OCI-LY7 (cell line): ENCODE measurements around the gene NAA20. TPM values are rescaled to one million over a fixed set of nuclear protein-coding genes. Genes with fewer than 3 reads are reported as not detected.

Source experiments
- BruUV-seq: library from RNA; stranded (reverse); fragments of 400-500 nt; replicated peaks from 2 replicates; lab custom pipeline; 2021; lab: Mats Ljungman, UMichigan
- CTCF ChIA-PET: fragments of 300-600 bp; sonication (Branson Sonifier 250); formaldehyde crosslinking; loops from one replicate; lab custom pipeline; 2022; ENCODE audit warnings: antibody characterized with exemption; ENCODE audit not compliant: unreplicated experiment; lab: Charles Lee
- POLR2A ChIA-PET: fragments of 300-600 bp; sonication (Branson Sonifier 250); formaldehyde crosslinking; loops from one replicate; lab custom pipeline; 2022; ENCODE audit warnings: antibody characterized with exemption; lab: Charles Lee
- DNase-seq: peaks from one replicate; pipeline ENCODE4 v3.0.0-alpha.2; 2015; ENCODE audit warnings: low spot score
- H2AFZ ChIP-seq: fragments of 200-600 bp; sonication (generic), shearing (Covaris generic); 2 replicates; pipeline ENCODE4 v1.6.1; 2014; ENCODE audit warnings: mild to moderate bottlenecking, antibody characterized with exemption, low read length, moderate library complexity
- H3K27ac ChIP-seq: fragments of 200-600 bp; sonication (generic); 2 replicates; pipeline ENCODE4 v1.5.1; 2014; ENCODE audit warnings: mixed run types, low read depth, mild to moderate bottlenecking, moderate library complexity, low read length, inconsistent platforms; ENCODE audit not compliant: poor library complexity, severe bottlenecking
- H3K36me3 ChIP-seq: fragments of 200-600 bp; sonication (generic); 2 replicates; pipeline ENCODE4 v1.6.1; 2014; ENCODE audit warnings: mild to moderate bottlenecking, antibody characterized with exemption, low read length, moderate library complexity, mixed read lengths; ENCODE audit not compliant: insufficient read depth
- H3K4me1 ChIP-seq: fragments of 200-600 bp; sonication (generic); 2 replicates; pipeline ENCODE4 v1.5.1; 2014; ENCODE audit warnings: mild to moderate bottlenecking, low read length; ENCODE audit not compliant: insufficient read depth, poor library complexity, severe bottlenecking
- H3K4me2 ChIP-seq: fragments of 200-600 bp; sonication (generic); 2 replicates; pipeline ENCODE4 v1.6.1; 2014; ENCODE audit warnings: mild to moderate bottlenecking, low read length
- H3K4me3 ChIP-seq: fragments of 200-600 bp; sonication (generic); 2 replicates; pipeline ENCODE4 v1.5.1; 2014; ENCODE audit warnings: mild to moderate bottlenecking, low read depth, low read length; ENCODE audit not compliant: poor library complexity, severe bottlenecking
- H3K79me2 ChIP-seq: fragments of 200-600 bp; sonication (generic); 2 replicates; pipeline ENCODE4 v1.6.1; 2016; ENCODE audit warnings: low read depth, mild to moderate bottlenecking, low read length, moderate library complexity, mixed read lengths; ENCODE audit not compliant: insufficient read depth
- H3K9me2 ChIP-seq: fragments of 200-600 bp; sonication (generic); 2 replicates; pipeline ENCODE4 v1.6.1; 2016; ENCODE audit warnings: mild to moderate bottlenecking, low read length, mixed read lengths; ENCODE audit not compliant: insufficient read depth
- H3K9me3 ChIP-seq: fragments of 200-600 bp; sonication (generic); 2 replicates; pipeline ENCODE4 v1.6.1; 2014; ENCODE audit warnings: mild to moderate bottlenecking, mixed run types, low read length, mixed read lengths
- H4K20me1 ChIP-seq: fragments of 200-600 bp; sonication (generic); 2 replicates; pipeline ENCODE4 v1.6.1; 2014; ENCODE audit warnings: mild to moderate bottlenecking, antibody characterized with exemption, low read length, moderate library complexity, mixed read lengths; ENCODE audit not compliant: insufficient read depth
- EZH2phosphoT487 ChIP-seq: fragments of 200-600 bp; sonication (generic); IDR thresholded peaks from 2 replicates; pipeline ENCODE4 v1.6.1; 2018; ENCODE audit warnings: low read depth, borderline replicate concordance, mild to moderate bottlenecking, mixed run types, antibody characterized with exemption, low read length, moderate library complexity, mixed read lengths
- intact Hi-C: fragments of 100-400 bp; cut with micrococcal nuclease; formaldehyde crosslinking; loops from one replicate; pipeline ENCODE4 v1.10.0; 2022; ENCODE audit not compliant: unreplicated experiment
- total RNA-seq, 2 experiments: library from RNA; depleted of rRNA in 1 of 2; stranded (reverse); fragments of >200 nt in 1 of 2; shearing (Covaris generic) in 1 of 2; gene quantifications; 2 replicates each; pipeline ENCODE4 v1.2.3, GENCODE V29; 2014 to 2022
- TF ChIP-seq, protein P1 (sequence below): fragments of 200-600 bp; sonication (generic); conservative IDR thresholded peaks from 2 replicates; pipeline ENCODE4 v1.5.1; 2014; ENCODE audit warnings: mild to moderate bottlenecking, antibody characterized with exemption, low read length, moderate library complexity, mixed read lengths

NAA20 gene
- total RNA-seq, 2 experiments from 2014 or later = 37.5 to 62.4 TPM

DNA sequence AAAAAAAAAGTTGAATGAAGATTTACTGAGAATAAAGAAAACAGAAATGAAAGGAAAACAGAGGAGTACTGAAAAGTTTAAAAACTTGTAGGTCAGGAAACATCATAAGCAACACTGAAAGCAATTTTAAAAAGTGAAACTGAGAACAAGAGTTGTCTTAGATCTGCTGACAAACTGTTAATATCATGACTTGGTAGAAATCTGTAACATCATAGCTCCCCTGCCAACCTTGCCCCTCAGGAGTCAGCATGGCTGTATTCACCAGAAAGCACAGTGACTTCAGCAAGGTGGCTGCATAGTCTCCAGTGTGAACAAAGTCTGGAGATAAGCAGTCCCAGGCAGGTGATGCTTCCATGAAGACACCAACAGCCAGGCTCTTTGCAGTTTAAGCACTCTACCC is 5.3 kb downstream of the NAA20 start:
- no peak for TF ChIP-seq EZH2phosphoT487
- TF ChIP-seq, protein P1, sequence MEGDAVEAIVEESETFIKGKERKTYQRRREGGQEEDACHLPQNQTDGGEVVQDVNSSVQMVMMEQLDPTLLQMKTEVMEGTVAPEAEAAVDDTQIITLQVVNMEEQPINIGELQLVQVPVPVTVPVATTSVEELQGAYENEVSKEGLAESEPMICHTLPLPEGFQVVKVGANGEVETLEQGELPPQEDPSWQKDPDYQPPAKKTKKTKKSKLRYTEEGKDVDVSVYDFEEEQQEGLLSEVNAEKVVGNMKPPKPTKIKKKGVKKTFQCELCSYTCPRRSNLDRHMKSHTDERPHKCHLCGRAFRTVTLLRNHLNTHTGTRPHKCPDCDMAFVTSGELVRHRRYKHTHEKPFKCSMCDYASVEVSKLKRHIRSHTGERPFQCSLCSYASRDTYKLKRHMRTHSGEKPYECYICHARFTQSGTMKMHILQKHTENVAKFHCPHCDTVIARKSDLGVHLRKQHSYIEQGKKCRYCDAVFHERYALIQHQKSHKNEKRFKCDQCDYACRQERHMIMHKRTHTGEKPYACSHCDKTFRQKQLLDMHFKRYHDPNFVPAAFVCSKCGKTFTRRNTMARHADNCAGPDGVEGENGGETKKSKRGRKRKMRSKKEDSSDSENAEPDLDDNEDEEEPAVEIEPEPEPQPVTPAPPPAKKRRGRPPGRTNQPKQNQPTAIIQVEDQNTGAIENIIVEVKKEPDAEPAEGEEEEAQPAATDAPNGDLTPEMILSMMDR = no peak
- H3K27ac ChIP-seq = no peak overlapping the region
- intact Hi-C loops = no loop called here
- no peak for DNase-seq
- CTCF ChIA-PET = no interaction called here
- peaks cover 83% of the 10 kb centered on the region for H3K36me3 ChIP-seq
- no peaks in the 10 kb centered on the region for H3K9me2 ChIP-seq
- H3K4me2 ChIP-seq = no peak overlapping the region
- H3K4me3 ChIP-seq = no peak overlapping the region
- peaks cover 25% of the 10 kb centered on the region for H3K4me1 ChIP-seq
- no peaks in the 10 kb centered on the region for H3K9me3 ChIP-seq
- peaks cover 32% of the 10 kb centered on the region for H4K20me1 ChIP-seq
- no TSS peak for BruUV-seq
- H3K79me2 ChIP-seq = peaks cover 89% of the 10 kb centered on the region
- no peak overlapping the region for H2AFZ ChIP-seq
- POLR2A ChIA-PET = no interaction called here

DNA sequence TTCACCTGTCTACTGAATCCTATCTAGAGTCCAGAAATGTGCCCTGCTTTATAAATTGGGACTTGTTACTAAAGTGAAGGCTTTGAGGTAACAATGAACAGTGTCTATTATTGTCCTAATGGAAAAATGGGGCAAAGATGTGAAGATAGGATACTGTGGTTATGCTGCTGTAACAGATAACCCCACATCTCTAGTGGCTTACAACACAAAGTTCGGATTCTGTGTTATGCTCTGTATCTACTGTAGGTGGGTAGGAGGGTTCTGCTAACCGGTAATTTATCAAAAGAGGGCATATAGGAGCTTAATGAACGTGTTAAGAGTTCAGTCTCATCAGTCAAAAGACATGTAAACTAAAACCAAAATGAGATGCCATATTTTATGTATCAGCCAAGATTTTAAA is 6.2 kb downstream of the NAA20 start:
- Histone ChIP-seq H3K9me3 (no peaks in the 10 kb centered on the region), H3K4me2 (no peak overlapping the region), H3K9me2 (no peaks in the 10 kb centered on the region), H2AFZ (no peak overlapping the region), H3K79me2 (peaks cover 85% of the 10 kb centered on the region), H3K4me1 (peaks cover 20% of the 10 kb centered on the region), H3K36me3 (peaks cover 90% of the 10 kb centered on the region), H3K4me3 (no peak overlapping the region), H3K27ac (no peak overlapping the region), H4K20me1 (peaks cover 27% of the 10 kb centered on the region)
- CTCF ChIA-PET = no interaction called here
- DNase-seq = no peak
- intact Hi-C loops = no loop called here
- BruUV-seq = no TSS peak
- no peak for TF ChIP-seq EZH2phosphoT487
- TF ChIP-seq, protein P1 = no peak
- POLR2A ChIA-PET = interaction anchor here (1.4 kb wide), 1 partner anchor 10 kb away, joined by 4 read pairs; no protein-coding TSS in a partner anchor

DNA sequence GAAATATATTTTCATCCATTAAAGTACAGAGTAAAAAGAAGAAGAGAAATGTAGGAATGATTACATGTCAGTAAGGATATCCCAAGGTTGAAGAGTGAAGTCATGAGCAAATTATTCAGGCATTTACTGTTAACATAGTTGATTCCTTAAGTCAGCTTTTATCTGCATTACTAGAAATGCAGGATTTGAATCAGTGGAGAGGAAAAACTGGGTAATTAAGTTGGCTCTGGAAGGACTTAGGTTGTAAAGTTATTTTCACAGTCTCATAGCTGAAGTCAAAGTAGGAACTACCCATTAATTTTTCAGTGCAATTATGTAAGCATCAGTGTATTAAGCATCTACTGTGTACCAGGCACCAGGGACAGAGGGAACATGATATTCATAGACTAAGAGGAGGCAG is 7.8 kb downstream of the NAA20 start:
- Histone ChIP-seq H3K9me3 (no peaks in the 10 kb centered on the region), H3K4me2 (no peak overlapping the region), H3K79me2 (peaks cover 70% of the 10 kb centered on the region), H3K9me2 (no peaks in the 10 kb centered on the region), H3K4me3 (no peak overlapping the region), H3K36me3 (peaks cover 88% of the 10 kb centered on the region), H3K27ac (no peak overlapping the region), H2AFZ (no peak overlapping the region), H4K20me1 (peaks cover 20% of the 10 kb centered on the region), H3K4me1 (peaks cover 5% of the 10 kb centered on the region)
- no TSS peak for BruUV-seq
- POLR2A ChIA-PET = interaction anchor here (0.6 to 1.9 kb wide), 2 partner anchors 8 to 1660 kb away, joined by 4 to 8 read pairs; partner anchors contain the start of gene NAA20
- no peak for DNase-seq
- TF ChIP-seq, protein P1 = no peak
- no peak for TF ChIP-seq EZH2phosphoT487
- intact Hi-C loops = no loop called here
- CTCF ChIA-PET = no interaction called here
